Endothelial cell of umbilical vein (primary cell): Measurements from ENCODE around the gene ACR.
"Not testable (repeated sequence)": the region's sequence is repeated elsewhere in the genome, so short reads cannot be mapped to it uniquely, and the experiment has no call there.

Experiments
- EZH2 ChIP-seq: IDR thresholded peaks from 2 replicates; pipeline ENCODE4 v1.6.1; 2012; ENCODE audit warnings: borderline replicate concordance, low read depth, mild to moderate bottlenecking, moderate library complexity, low read length, inconsistent platforms; ENCODE audit not compliant: severe bottlenecking
- FOS ChIP-seq: IDR thresholded peaks from 2 replicates; pipeline ENCODE4 v1.6.1; 2011; ENCODE audit warnings: mild to moderate bottlenecking, low read length, moderate library complexity, borderline replicate concordance; ENCODE audit not compliant: insufficient read depth
- GATA2 ChIP-seq: IDR thresholded peaks from 2 replicates; pipeline ENCODE4 v1.7.0; 2011; ENCODE audit warnings: low read depth, mild to moderate bottlenecking, moderate library complexity, mixed read lengths, low read length; ENCODE audit not compliant: insufficient read length, insufficient read depth
- JUN ChIP-seq: IDR thresholded peaks from 2 replicates; pipeline ENCODE4 v1.6.1; 2011; ENCODE audit warnings: borderline replicate concordance, low read depth; ENCODE audit not compliant: insufficient read length, insufficient read depth
- MYC ChIP-seq: IDR thresholded peaks from one replicate; pipeline ENCODE4 v1.6.1; 2011; ENCODE audit warnings: mild to moderate bottlenecking, low read depth, low read length
- POLR2A ChIP-seq: IDR thresholded peaks from 2 replicates; pipeline ENCODE4 v1.6.1; 2012; ENCODE audit warnings: low read depth, mild to moderate bottlenecking, control low read depth, low read length
- POLR2AphosphoS5 ChIP-seq: IDR thresholded peaks from 2 replicates; pipeline ENCODE4 v1.6.1; 2012; ENCODE audit warnings: low read depth, mild to moderate bottlenecking, control low read depth, low read length, moderate library complexity; ENCODE audit not compliant: insufficient read depth
- TF ChIP-seq, protein P1 (sequence below), 2 donors: IDR thresholded peaks; 1 replicate in 1 of 2; 2 replicates in 1 of 2; pipeline ENCODE4 v1.5.1; 2011; ENCODE audit warnings: low read length in 2 of 2, mild to moderate bottlenecking in 2 of 2, moderate library complexity in 2 of 2, control low read depth in 1 of 2, inconsistent platforms in 1 of 2, low read depth in 1 of 2; ENCODE audit not compliant: insufficient read depth in 1 of 2; ENCODE audit errors: extremely low read depth in 1 of 2
- TF ChIP-seq, protein P2 (sequence below): IDR thresholded peaks from 2 replicates; pipeline ENCODE4 v1.6.1; 2011; ENCODE audit not compliant: insufficient read depth, insufficient read length

DNA sequence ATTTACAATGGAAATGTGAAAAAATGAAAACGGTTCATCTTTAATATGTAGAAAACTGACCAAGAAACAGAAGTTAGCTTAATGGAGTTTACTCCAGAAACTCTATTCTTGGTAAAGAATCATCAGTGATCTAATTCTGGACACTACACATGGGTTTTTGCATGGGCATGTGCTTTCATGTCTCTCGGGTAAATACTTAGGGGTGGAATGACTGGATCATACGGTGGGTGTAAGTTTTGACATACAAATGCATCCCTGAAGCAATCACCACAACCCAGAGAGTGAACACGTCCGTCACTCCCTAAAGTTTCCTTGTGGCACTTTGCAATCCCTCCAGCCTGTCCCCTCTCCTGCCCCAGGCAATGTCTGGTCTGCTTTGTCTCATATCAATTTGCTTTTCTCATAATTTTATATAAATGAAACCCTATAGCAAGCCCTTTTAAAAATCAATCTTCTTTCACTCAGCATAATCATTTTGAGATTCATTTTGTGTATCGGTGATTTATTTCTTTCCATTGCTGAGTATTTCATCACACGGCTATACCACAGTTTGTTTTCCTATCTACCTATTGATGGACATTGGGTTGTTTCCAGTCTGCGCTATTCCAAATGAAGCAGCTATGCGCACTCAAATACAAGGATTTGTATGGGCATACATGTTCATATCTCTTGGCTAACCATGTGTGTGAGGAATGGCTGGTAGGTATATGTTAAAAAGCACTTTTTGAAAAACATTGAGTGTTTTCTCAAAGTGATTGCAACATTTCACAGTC lies 11.5 kb downstream of the ACR start:
- TF ChIP-seq, protein P1, sequence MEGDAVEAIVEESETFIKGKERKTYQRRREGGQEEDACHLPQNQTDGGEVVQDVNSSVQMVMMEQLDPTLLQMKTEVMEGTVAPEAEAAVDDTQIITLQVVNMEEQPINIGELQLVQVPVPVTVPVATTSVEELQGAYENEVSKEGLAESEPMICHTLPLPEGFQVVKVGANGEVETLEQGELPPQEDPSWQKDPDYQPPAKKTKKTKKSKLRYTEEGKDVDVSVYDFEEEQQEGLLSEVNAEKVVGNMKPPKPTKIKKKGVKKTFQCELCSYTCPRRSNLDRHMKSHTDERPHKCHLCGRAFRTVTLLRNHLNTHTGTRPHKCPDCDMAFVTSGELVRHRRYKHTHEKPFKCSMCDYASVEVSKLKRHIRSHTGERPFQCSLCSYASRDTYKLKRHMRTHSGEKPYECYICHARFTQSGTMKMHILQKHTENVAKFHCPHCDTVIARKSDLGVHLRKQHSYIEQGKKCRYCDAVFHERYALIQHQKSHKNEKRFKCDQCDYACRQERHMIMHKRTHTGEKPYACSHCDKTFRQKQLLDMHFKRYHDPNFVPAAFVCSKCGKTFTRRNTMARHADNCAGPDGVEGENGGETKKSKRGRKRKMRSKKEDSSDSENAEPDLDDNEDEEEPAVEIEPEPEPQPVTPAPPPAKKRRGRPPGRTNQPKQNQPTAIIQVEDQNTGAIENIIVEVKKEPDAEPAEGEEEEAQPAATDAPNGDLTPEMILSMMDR (IDR thresholded peaks at IDR 0.05; ENCODE audit: extremely low read depth in 1 of 2, insufficient read depth in 1 of 2, low read depth in 1 of 2, low read length in 2 of 2): not testable (repeated sequence)
- TF ChIP-seq POLR2A, EZH2, POLR2AphosphoS5, JUN, GATA2, MYC, FOS: not testable (repeated sequence)
- TF ChIP-seq, protein P2, sequence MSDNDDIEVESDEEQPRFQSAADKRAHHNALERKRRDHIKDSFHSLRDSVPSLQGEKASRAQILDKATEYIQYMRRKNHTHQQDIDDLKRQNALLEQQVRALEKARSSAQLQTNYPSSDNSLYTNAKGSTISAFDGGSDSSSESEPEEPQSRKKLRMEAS: not testable (repeated sequence)
